Activated naive CD8-positive, alpha-beta T cell treated with anti-CD3 and anti-CD28 coated beads, Interleukin-2, amount 50 U/mL, for 24 hours (primary cell): ENCODE measurements around the gene ANKRD13A.
"Not testable (repeated sequence)": the region's sequence is repeated elsewhere in the genome, so short reads cannot be mapped to it uniquely, and the experiment has no call there.

Source experiments
- ATAC-seq: fragments of 150-1000 bp; cut with Tn5 transposase; one replicate; pipeline ENCODE4 v1.10.0; 2021
- DNase-seq: peaks from one replicate; pipeline ENCODE4 v3.0.0; 2021
- H3K27ac Mint-ChIP-seq: one replicate; pipeline ENCODE4 v1.8.0; 2021; ENCODE audit warnings: mild to moderate bottlenecking, mixed read lengths
- H3K27me3 Mint-ChIP-seq: one replicate; pipeline ENCODE4 v1.8.0; 2021; ENCODE audit warnings: mixed read lengths
- H3K36me3 Mint-ChIP-seq: one replicate; pipeline ENCODE4 v1.8.0; 2021; ENCODE audit warnings: low read depth, mixed read lengths
- H3K4me1 Mint-ChIP-seq: one replicate; pipeline ENCODE4 v1.8.0; 2021; ENCODE audit warnings: mixed read lengths
- H3K4me3 Mint-ChIP-seq: one replicate; pipeline ENCODE4 v1.8.0; 2021; ENCODE audit warnings: mild to moderate bottlenecking, moderate library complexity, mixed read lengths
- H3K9me3 Mint-ChIP-seq: one replicate; pipeline ENCODE4 v1.8.0; 2021; ENCODE audit warnings: mixed read lengths

Gene ANKRD13A

GRCh38 chr12:110062241-110062640, 63.0 kb downstream of the ANKRD13A start:
- Mint-ChIP-seq H3K27ac (no peak overlapping the region), H3K27me3 (no peaks in the 10 kb centered on the region), H3K36me3 (no peaks in the 10 kb centered on the region)

GRCh38 chr12:110065540-110065939, 66.3 kb downstream of the ANKRD13A start:
- Mint-ChIP-seq H3K4me3 (no peak overlapping the region), H3K9me3 (no peaks in the 10 kb centered on the region), H3K36me3 (no peaks in the 10 kb centered on the region), H3K4me1 (peaks cover 14% of the 10 kb centered on the region), H3K27ac (peak overlapping the region; percentile 44), H3K27me3 (no peaks in the 10 kb centered on the region)
- ATAC-seq (peak; percentile 59), DNase-seq (no peak)

More at GRCh38 chr12:110062241-110062640, 63.0 kb downstream of the ANKRD13A start:
- H3K4me1 Mint-ChIP-seq: peaks cover 25% of the 10 kb centered on the region
- ATAC-seq (no peak), DNase-seq (no peak)
- no peaks in the 10 kb centered on the region for H3K9me3 Mint-ChIP-seq
- no peak overlapping the region for H3K4me3 Mint-ChIP-seq

- Mint-ChIP-seq H3K4me3 (no peak overlapping the region), H3K4me1 (peaks cover 16% of the 10 kb centered on the region), H3K9me3 (no peaks in the 10 kb centered on the region), H3K27me3 (no peaks in the 10 kb centered on the region), H3K36me3 (no peaks in the 10 kb centered on the region), H3K27ac (no peak overlapping the region)
- no peak for DNase-seq
- ATAC-seq: no peak
Observed at GRCh38 chr12:110067531-110067930, 68.3 kb downstream of the ANKRD13A start.

- DNase-seq, H3K27ac Mint-ChIP-seq, H3K4me3 Mint-ChIP-seq, H3K9me3 Mint-ChIP-seq, H3K36me3 Mint-ChIP-seq, H3K27me3 Mint-ChIP-seq, ATAC-seq: not testable (repeated sequence)
- peaks cover 21% of the 10 kb centered on the region for H3K4me1 Mint-ChIP-seq
Observed at GRCh38 chr12:110068115-110068514, 68.9 kb downstream of the ANKRD13A start.

GRCh38 chr12:110068654-110069053, 69.4 kb downstream of the ANKRD13A start:
- peaks cover 3% of the 10 kb centered on the region for H3K27me3 Mint-ChIP-seq
- H3K36me3 Mint-ChIP-seq: no peaks in the 10 kb centered on the region
- no peaks in the 10 kb centered on the region for H3K9me3 Mint-ChIP-seq
- H3K4me3 Mint-ChIP-seq: no peak overlapping the region
- H3K27ac Mint-ChIP-seq: no peak overlapping the region
- DNase-seq (no peak), ATAC-seq (no peak)
- peaks cover 26% of the 10 kb centered on the region for H3K4me1 Mint-ChIP-seq

- Mint-ChIP-seq H3K27ac (no peak overlapping the region), H3K9me3 (no peaks in the 10 kb centered on the region), H3K4me3 (no peak overlapping the region), H3K27me3 (peaks cover 3% of the 10 kb centered on the region), H3K4me1 (peaks cover 29% of the 10 kb centered on the region), H3K36me3 (no peaks in the 10 kb centered on the region)
- DNase-seq: no peak
- no peak for ATAC-seq
Observed at GRCh38 chr12:110071504-110071903, 72.3 kb downstream of the ANKRD13A start.

GRCh38 chr12:110071967-110072366, 72.7 kb downstream of the ANKRD13A start:
- no peaks in the 10 kb centered on the region for H3K36me3 Mint-ChIP-seq
- peaks cover 3% of the 10 kb centered on the region for H3K27me3 Mint-ChIP-seq
- peaks cover 29% of the 10 kb centered on the region for H3K4me1 Mint-ChIP-seq
- DNase-seq: no peak
- ATAC-seq: no peak
- H3K4me3 Mint-ChIP-seq: peak overlapping the region; percentile 33
- H3K9me3 Mint-ChIP-seq: no peaks in the 10 kb centered on the region
- H3K27ac Mint-ChIP-seq: no peak overlapping the region

GRCh38 chr12:110072636-110073035, 73.4 kb downstream of the ANKRD13A start:
- H3K36me3 Mint-ChIP-seq, DNase-seq, ATAC-seq, H3K27me3 Mint-ChIP-seq, H3K9me3 Mint-ChIP-seq, H3K27ac Mint-ChIP-seq: not testable (repeated sequence)
- Mint-ChIP-seq H3K4me3 (peak overlapping the region; percentile 85), H3K4me1 (peaks cover 31% of the 10 kb centered on the region)

- DNase-seq (peak; percentile 36), ATAC-seq (peak; percentile 58)
- Mint-ChIP-seq H3K27ac (peak overlapping the region; percentile 82), H3K4me1 (peaks cover 35% of the 10 kb centered on the region), H3K27me3 (peaks cover 3% of the 10 kb centered on the region), H3K36me3 (no peaks in the 10 kb centered on the region), H3K4me3 (peak overlapping the region; percentile 85), H3K9me3 (no peaks in the 10 kb centered on the region)
Observed at GRCh38 chr12:110073049-110073831, 74.0 kb downstream of the ANKRD13A start.

- no peak overlapping the region for H3K27ac Mint-ChIP-seq
- no peak for ATAC-seq
- peaks cover 42% of the 10 kb centered on the region for H3K4me1 Mint-ChIP-seq
- DNase-seq: no peak
- H3K4me3 Mint-ChIP-seq: no peak overlapping the region
- H3K9me3 Mint-ChIP-seq: peaks cover 5% of the 10 kb centered on the region
- H3K27me3 Mint-ChIP-seq: peaks cover 3% of the 10 kb centered on the region
- peaks cover 2% of the 10 kb centered on the region for H3K36me3 Mint-ChIP-seq
Observed at GRCh38 chr12:110074089-110074488, 74.9 kb downstream of the ANKRD13A start.

GRCh38 chr12:110075880-110076279, 76.7 kb downstream of the ANKRD13A start:
- Mint-ChIP-seq H3K36me3 (peaks cover 4% of the 10 kb centered on the region), H3K27me3 (peaks cover 3% of the 10 kb centered on the region), H3K4me3 (no peak overlapping the region), H3K27ac (no peak overlapping the region), H3K9me3 (peaks cover 13% of the 10 kb centered on the region), H3K4me1 (peaks cover 60% of the 10 kb centered on the region)
- no peak for DNase-seq
- no peak for ATAC-seq

- Mint-ChIP-seq H3K27me3 (peaks cover 3% of the 10 kb centered on the region), H3K27ac (no peak overlapping the region), H3K4me1 (peaks cover 51% of the 10 kb centered on the region), H3K36me3 (peaks cover 4% of the 10 kb centered on the region), H3K9me3 (peaks cover 13% of the 10 kb centered on the region), H3K4me3 (no peak overlapping the region)
- ATAC-seq (no peak), DNase-seq (no peak)
Observed at GRCh38 chr12:110077800-110078199, 78.6 kb downstream of the ANKRD13A start.

GRCh38 chr12:110079477-110080400, 80.5 kb downstream of the ANKRD13A start:
- peak; percentile 71 for DNase-seq

GRCh38 chr12:110080410-110080809, 81.2 kb downstream of the ANKRD13A start:
- H3K27ac Mint-ChIP-seq: peak overlapping the region; percentile 82
- H3K4me1 Mint-ChIP-seq: peaks cover 33% of the 10 kb centered on the region
- no peak overlapping the region for H3K4me3 Mint-ChIP-seq
- no peaks in the 10 kb centered on the region for H3K27me3 Mint-ChIP-seq
- peaks cover 13% of the 10 kb centered on the region for H3K9me3 Mint-ChIP-seq
- no peak for DNase-seq
- peaks cover 4% of the 10 kb centered on the region for H3K36me3 Mint-ChIP-seq
- no peak for ATAC-seq

More at GRCh38 chr12:110079477-110080400, 80.5 kb downstream of the ANKRD13A start:
- Mint-ChIP-seq H3K36me3 (peaks cover 4% of the 10 kb centered on the region), H3K4me3 (peak overlapping the region; percentile 68), H3K4me1 (peaks cover 33% of the 10 kb centered on the region), H3K27ac (peak overlapping the region; percentile 95), H3K27me3 (no peaks in the 10 kb centered on the region), H3K9me3 (peaks cover 13% of the 10 kb centered on the region)
- ATAC-seq: peak; percentile 87
